SK-N-SH treated with all-trans-retinoic acid at 6 μM for 48 hours (cell line): ENCODE data around the gene FANCD2.

Experiments
- ARNTL ChIP-seq: fragments of 450-650 bp; formaldehyde crosslinking; IDR thresholded peaks from 2 replicates; pipeline ENCODE4 v1.5.0; 2020; ENCODE audit warnings: low read depth, mild to moderate bottlenecking, moderate library complexity, borderline replicate concordance
- BACH2 ChIP-seq: fragments of 250-450 bp; sonication (Bioruptor Pico); IDR thresholded peaks from 2 replicates; pipeline ENCODE4 v1.9.0; 2021; ENCODE audit warnings: mild to moderate bottlenecking, borderline replicate concordance
- CREB5 ChIP-seq: fragments of 250-450 bp; sonication (Bioruptor Pico); IDR thresholded peaks from 2 replicates; pipeline ENCODE4 v1.5.1; 2020; ENCODE audit warnings: low read depth, mild to moderate bottlenecking, moderate library complexity
- ESRRG ChIP-seq: fragments of 250-450 bp; sonication (Bioruptor Pico); IDR thresholded peaks from 2 replicates; pipeline ENCODE4 v1.6.1; 2021; ENCODE audit warnings: mild to moderate bottlenecking
- GLIS3 ChIP-seq: fragments of 250-450 bp; sonication (Bioruptor Pico); IDR thresholded peaks from 2 replicates; pipeline ENCODE4 v1.5.0; 2020; ENCODE audit warnings: mild to moderate bottlenecking, moderate library complexity
- PATZ1 ChIP-seq: fragments of 250-450 bp; sonication (Bioruptor Pico); IDR thresholded peaks from 2 replicates; pipeline ENCODE4 v1.8.0; 2020; ENCODE audit warnings: mild to moderate bottlenecking, moderate library complexity, borderline replicate concordance
- POU6F1 ChIP-seq: fragments of 250-450 bp; sonication (Bioruptor Pico); IDR thresholded peaks from 2 replicates; pipeline ENCODE4 v1.8.0; 2021; ENCODE audit warnings: low read depth, mild to moderate bottlenecking, moderate library complexity, borderline replicate concordance
- PPARA ChIP-seq: fragments of 250-450 bp; sonication (Bioruptor Pico); IDR thresholded peaks from 2 replicates; pipeline ENCODE4 v1.5.0; 2020; ENCODE audit warnings: mild to moderate bottlenecking, borderline replicate concordance
- RARB ChIP-seq: fragments of 250-450 bp; sonication (Bioruptor Pico); IDR thresholded peaks from 2 replicates; pipeline ENCODE4 v1.8.0; 2021; ENCODE audit warnings: mild to moderate bottlenecking, moderate library complexity
- TOX ChIP-seq: fragments of 250-450 bp; sonication (Bioruptor Pico); IDR thresholded peaks from 2 replicates; pipeline ENCODE4 v1.8.0; 2021; ENCODE audit warnings: mild to moderate bottlenecking, moderate library complexity, borderline replicate concordance
- TSHZ2 ChIP-seq: fragments of 250-450 bp; sonication (Bioruptor Pico); IDR thresholded peaks from 2 replicates; pipeline ENCODE4 v1.5.0; 2020; ENCODE audit warnings: mild to moderate bottlenecking, moderate library complexity
- ZFP30 ChIP-seq: fragments of 450-650 bp; formaldehyde crosslinking; IDR thresholded peaks from 2 replicates; pipeline ENCODE4 v1.5.0; 2022; ENCODE audit warnings: mild to moderate bottlenecking, moderate library complexity
- ZNF565 ChIP-seq: fragments of 450-650 bp; formaldehyde crosslinking; conservative IDR thresholded peaks from 2 replicates; pipeline ENCODE4 v1.5.0; 2020; ENCODE audit warnings: low read depth, mild to moderate bottlenecking, moderate library complexity
- ZNF8 ChIP-seq: fragments of 450-650 bp; formaldehyde crosslinking; IDR thresholded peaks from 2 replicates; pipeline ENCODE4 v1.5.0; 2020; ENCODE audit warnings: mild to moderate bottlenecking, moderate library complexity

GRCh38 chr3:10021856-10022775, 4.1 kb upstream of the FANCD2 start:
- TF ChIP-seq PATZ1 (CRISPR knock-in tag), result no peak
- no peak for TF ChIP-seq ZFP30 (CRISPR knock-in tag)
- TF ChIP-seq ARNTL (CRISPR knock-in tag), result no peak
- no peak for TF ChIP-seq GLIS3
- TF ChIP-seq RARB, result no peak
- no peak for TF ChIP-seq TSHZ2 (CRISPR knock-in tag)
- TF ChIP-seq ESRRG, result no peak
- no peak for TF ChIP-seq POU6F1 (CRISPR knock-in tag)
- no peak for TF ChIP-seq BACH2 (CRISPR knock-in tag)
- TF ChIP-seq TOX (CRISPR knock-in tag), result no peak
- TF ChIP-seq ZNF565 (CRISPR knock-in tag), result no peak
- no peak for TF ChIP-seq ZNF8 (CRISPR knock-in tag)
- TF ChIP-seq PPARA (CRISPR knock-in tag), result no peak
- no peak for TF ChIP-seq CREB5 (CRISPR knock-in tag)
